Left ventricle myocardium superior (tissue), 1 donor: ENCODE data around the gene AGAP3. TPM values are rescaled to one million over a fixed set of nuclear protein-coding genes. Genes with fewer than 3 reads are reported as not detected.

Experiments
- ATAC-seq: fragments of 200-7000 bp; cut with Tn5 transposase; one replicate; pipeline ENCODE4 v1.9.1; 2020; ENCODE audit warnings: mild to moderate bottlenecking, moderate library complexity
- DNase-seq: peaks from one replicate; pipeline ENCODE4 v3.0.0-alpha.2; 2020
- intact Hi-C: fragments of 100-400 bp; cut with micrococcal nuclease; formaldehyde crosslinking; loops from one replicate; pipeline ENCODE4 v1.11.0; 2022
- total RNA-seq: library from RNA; stranded (reverse); fragmentation: NEBNext Ultra II Directional; extraction: Animal tissue kit (Norgen Biotek cat#: 25700); gene quantifications from one replicate; pipeline ENCODE4 v1.2.1, GENCODE V29; 2021
- donor health status: DM: no; HTN: yes; CAD: no; lungs with severe emphysema.

The AGAP3 gene
- total RNA-seq, 1 donor from 2014 or later: 69.7 TPM

DNA sequence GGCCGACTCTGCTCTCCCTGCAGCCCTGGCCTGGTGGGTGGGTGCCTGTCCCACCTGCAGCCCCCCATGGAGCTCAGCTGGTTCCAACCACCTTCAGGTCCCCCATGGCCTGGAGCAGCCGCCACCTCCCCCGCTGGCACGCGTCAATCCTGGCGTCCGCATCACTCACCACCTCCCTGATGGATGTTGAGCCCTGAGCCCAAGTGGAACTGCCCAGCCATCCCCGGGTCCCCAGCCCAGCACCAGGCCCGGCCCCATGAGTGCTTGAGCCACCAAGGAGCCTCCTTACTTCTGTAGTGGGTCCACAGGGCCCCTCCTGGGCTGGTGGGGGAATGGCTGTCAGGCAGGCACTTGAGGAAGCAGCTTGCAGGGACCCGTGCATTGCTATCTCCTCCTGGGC lies 14.6 kb downstream of the AGAP3 start:
- ATAC-seq (no peak), DNase-seq (no peak)
- intact Hi-C loops: no loop called here

DNA sequence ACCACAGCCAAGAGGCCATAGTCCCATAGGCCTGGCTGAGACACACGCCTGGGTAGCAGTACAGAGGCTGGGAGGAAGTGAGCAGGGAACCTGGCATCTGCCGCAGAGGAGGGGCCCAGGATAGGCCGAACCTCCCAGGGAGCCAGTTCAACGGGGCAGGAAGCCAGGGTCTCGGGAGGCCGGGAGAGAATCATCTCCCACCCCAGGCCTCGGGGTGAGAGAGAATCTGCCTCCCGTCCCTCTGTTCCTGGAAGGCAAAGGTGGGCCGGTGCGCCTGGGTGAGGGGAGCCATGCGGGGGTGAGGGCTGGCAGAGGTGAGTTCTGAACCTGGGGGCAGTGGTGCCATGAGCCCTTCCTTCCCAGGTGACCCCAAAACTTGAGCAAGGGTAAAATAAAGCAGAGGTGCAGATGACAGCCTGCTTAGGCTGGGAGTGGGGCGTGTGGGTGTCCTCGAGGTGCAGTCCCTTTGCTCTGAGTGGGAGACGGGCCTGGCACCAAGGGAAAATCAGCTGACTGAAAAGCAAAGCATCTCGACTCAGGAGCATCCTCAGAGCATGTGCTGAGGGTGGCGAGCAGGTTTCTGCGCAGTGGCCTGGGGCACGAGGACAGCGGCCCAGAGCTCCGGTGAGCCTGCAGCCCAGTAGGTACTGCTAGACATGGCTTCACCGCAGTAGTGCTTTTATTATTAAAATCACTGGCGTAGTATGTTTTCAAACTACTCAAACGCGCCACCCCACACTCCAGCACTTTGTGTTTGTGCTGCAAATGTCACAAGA lies 15.5 kb downstream of the AGAP3 start:
- intact Hi-C loops: no loop called here
- peak; percentile 23 for ATAC-seq
- DNase-seq: no peak

DNA sequence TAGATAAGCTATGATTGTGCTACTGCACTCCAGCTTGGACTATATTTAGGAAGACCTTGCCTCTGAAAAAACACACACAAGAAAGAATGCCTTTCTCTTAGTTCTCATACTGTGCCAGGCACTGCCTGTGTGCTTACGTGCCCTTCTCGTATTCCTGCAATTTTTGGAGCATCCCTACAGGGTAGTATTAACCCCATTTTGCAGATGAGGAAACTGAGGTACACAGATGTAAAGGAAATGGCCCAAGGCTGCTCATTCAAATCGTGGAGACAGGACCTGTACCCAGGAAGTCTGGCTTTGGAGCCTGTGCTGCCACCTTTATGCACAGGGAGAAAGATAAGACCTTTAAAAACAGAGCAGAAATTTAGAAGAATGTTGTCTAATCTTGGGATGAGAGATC lies 16.7 kb downstream of the AGAP3 start:
- DNase-seq: no peak
- ATAC-seq: no peak
- intact Hi-C loops: no loop called here

DNA sequence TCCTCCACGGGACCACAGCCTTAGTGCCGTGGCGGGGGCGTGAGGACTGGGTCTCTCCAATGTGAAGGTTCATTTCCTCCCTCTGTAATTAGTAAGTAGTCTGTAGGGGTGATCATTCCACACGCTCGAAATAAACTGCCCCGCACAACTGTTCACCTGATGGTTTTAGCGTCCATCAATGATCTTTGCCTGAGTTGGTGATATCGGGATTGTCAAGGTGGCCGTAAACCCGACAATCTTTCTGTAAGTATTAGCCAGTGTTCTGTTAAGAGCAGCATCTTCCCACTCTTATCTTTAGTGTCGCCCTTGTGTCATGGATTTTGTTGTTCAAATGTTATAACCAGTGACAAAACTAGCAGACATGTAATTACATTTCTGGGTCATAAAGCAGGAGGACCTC lies 17.7 kb downstream of the AGAP3 start:
- no peak for DNase-seq
- no peak for ATAC-seq
- intact Hi-C loops: no loop called here

GRCh38 chr7:151104411-151105235 lies 18.3 kb downstream of the AGAP3 start:
- DNase-seq (no peak), ATAC-seq (no peak)
- intact Hi-C loops: no loop called here

GRCh38 chr7:151107882-151108281 lies 21.6 kb downstream of the AGAP3 start:
- no peak for DNase-seq
- intact Hi-C loops: no loop called here
- no peak for ATAC-seq

- intact Hi-C loops: no loop called here
- ATAC-seq (peak; percentile 69), DNase-seq (peak; percentile 63)
Measured at GRCh38 chr7:151109094-151110048, 23.1 kb downstream of the AGAP3 start.

GRCh38 chr7:151110236-151110940 lies 24.1 kb downstream of the AGAP3 start:
- intact Hi-C loops: no loop called here
- DNase-seq (no peak), ATAC-seq (no peak)

DNA sequence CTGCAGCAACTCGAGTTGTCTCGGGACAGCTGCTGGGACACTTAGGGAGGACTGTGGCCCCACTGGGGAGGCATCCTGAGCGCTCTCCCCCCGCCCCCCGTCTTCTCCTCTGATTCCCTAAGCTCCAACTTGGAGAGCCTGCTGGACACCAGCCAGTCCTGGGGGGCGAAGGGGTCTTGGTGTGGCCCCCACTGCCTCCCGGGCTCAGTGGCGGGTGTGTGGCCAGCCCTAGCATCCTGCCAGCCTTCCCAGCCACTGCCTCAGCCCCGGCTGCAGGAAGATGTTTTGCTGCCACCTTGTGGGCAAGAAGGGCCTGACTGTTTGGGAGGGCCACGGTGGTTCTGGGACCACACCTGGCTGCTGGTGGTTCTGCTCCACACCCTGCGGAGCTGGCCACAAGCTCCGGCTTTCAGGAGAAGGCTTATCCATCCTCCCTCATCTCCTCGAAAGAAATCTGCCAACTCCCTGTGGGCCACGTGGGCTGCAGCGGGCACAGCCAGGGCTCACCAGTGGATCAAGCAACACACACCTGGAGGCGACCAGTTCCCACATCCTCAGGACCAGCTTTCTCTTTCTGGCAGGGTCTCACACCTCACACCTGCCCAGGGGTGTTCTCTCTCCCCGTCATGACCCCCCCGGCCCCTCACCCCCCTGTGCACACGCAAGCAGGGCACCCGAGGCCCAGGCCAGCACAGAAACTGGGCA lies 24.8 kb downstream of the AGAP3 start:
- peak; percentile 84 for DNase-seq
- intact Hi-C loops: no loop called here
- peak; percentile 82 for ATAC-seq

GRCh38 chr7:151113344-151114150 lies 27.3 kb downstream of the AGAP3 start:
- DNase-seq: no peak
- intact Hi-C loops: no loop called here
- ATAC-seq: no peak

GRCh38 chr7:151114151-151115090 lies 28.1 kb downstream of the AGAP3 start:
- no peak for DNase-seq
- ATAC-seq: no peak
- intact Hi-C loops: no loop called here

DNA sequence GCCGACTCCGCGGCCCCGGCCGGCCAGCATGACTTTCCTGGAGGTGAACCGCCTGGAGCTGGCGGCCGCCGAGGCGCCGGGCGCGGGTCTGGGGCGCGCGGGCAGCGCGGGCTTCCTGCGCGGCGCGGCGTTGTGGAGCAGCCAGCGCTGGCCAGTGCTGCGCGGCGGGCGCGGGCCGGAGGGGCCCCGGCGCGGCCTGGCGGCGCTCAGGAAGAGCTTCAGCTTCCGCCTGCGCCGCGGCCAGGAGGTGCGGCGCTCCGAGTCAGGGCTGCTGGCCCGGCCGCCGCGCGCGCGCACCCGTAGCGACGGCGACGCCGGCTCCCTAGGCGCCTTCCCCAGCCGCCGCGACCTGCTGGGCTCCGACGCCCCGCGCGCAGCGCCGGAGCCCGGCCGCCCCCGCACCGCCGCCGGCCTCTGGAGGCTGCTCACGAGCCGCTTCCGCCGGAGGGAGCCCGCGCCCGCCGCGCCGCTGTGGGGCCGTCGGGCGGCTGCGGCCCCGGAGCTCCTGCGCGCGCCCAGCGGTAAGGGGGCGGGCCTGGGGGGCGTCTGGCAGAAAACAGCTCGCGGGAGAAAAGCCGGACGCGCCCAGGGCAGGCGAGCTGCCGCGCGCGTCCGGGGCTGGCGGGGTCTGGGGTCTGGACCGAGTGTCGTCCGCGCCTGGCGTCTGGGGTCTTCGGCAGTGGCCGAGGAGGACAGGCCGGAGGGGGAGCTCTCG lies 29.0 kb downstream of the AGAP3 start:
- peak; percentile 60 for DNase-seq
- ATAC-seq: peak; percentile 48
- intact Hi-C loops: no loop called here

- DNase-seq: no peak
- no peak for ATAC-seq
- intact Hi-C loops: no loop called here
Measured at GRCh38 chr7:151115836-151116418, 29.7 kb downstream of the AGAP3 start.

DNA sequence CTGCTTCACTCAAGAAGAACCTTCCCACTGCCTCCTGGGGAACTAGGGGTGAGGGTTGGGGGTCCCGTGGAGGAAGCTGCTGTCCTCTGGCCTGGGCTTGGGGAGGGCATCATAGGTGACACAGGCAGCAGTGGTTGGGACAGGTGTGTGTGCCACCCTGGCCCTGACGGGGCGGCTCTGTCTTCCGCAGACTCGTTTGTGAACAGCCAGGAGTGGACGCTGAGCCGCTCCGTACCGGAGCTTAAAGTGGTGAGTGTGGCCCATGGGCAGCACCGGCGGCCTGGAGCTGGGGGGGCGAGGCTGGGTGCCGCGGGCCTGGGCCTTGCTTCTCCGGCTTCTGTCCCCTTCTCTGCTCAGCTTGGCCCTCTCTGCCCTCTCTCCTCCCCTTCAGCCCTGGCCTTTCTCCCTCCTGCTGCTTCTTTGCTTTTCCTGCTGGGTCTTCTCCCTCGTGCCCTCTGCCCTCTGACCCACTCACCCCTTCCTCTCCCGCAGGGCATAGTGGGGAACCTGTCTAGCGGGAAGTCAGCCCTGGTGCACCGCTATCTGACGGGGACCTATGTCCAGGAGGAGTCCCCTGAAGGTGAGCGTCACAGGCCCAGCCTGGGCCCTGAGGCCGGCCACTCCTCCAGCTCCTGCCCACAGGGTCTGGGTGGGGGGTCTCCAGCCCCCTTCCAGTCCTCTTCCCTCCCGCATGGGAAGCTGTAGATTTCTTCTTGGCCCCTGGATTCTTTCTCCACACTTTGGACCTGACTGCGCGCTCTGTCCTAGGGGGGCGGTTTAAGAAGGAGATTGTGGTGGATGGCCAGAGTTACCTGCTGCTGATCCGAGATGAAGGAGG lies 30.5 kb downstream of the AGAP3 start:
- DNase-seq (no peak), ATAC-seq (no peak)
- intact Hi-C loops: no loop called here

- ATAC-seq (no peak), DNase-seq (no peak)
- intact Hi-C loops: no loop called here
Measured at GRCh38 chr7:151117565-151117964, 31.3 kb downstream of the AGAP3 start.
